ENCODE data around the gene CCDC148. TPM values are rescaled to one million over a fixed set of nuclear protein-coding genes. Genes with fewer than 3 reads are reported as not detected.
A peak's percentile ranks its signal among the peaks of the same experiment; 100 is the strongest.

CCDC148 gene
- total RNA-seq, 1 experiment from 2014 or later: 0.11 TPM

GRCh38 chr2:158131483-158131912 is 325.1 kb downstream of the CCDC148 start:
- no peaks in the 10 kb centered on the region for H3F3A ChIP-seq (ENCODE audit: low read length, unreplicated experiment)
- TF ChIP-seq EZH2 (IDR thresholded peaks at IDR 0.05; ENCODE audit: low read length, unreplicated experiment): no peak
- no peak for TF ChIP-seq CTCF (conservative IDR thresholded peaks at IDR 0.05; ENCODE audit: low read depth, low read length)
- no peak for TF ChIP-seq EZH2phosphoT487 (IDR thresholded peaks at IDR 0.05; ENCODE audit: borderline replicate concordance, low read length)
- peak overlapping the region; percentile 69 for H2AFZ ChIP-seq (ENCODE audit: low read length)
- BruUV-seq (replicated peaks): no TSS peak
- H3K9ac ChIP-seq (ENCODE audit: low read length): no peak overlapping the region
- CTCF ChIA-PET: no interaction called here
- no peak overlapping the region for H3K27ac ChIP-seq (ENCODE audit: low read length)
- no peaks in the 10 kb centered on the region for H3K9me2 ChIP-seq (replicated peaks; ENCODE audit: low read length)
- no peak for ATAC-seq
- H4K20me1 ChIP-seq (ENCODE audit: low read length): no peaks in the 10 kb centered on the region
- peaks cover 19% of the 10 kb centered on the region for H3K4me1 ChIP-seq (ENCODE audit: insufficient read depth, low read length)
- DNase-seq: no peak
- no peaks in the 10 kb centered on the region for H3K79me2 ChIP-seq (ENCODE audit: low read length)
- H3K4me2 ChIP-seq (ENCODE audit: low read length): peak overlapping the region; percentile 66
- intact Hi-C loops (cut with micrococcal nuclease): no loop called here
- H3K9me3 ChIP-seq (ENCODE audit: low read length): no peaks in the 10 kb centered on the region
- H3K4me3 ChIP-seq (ENCODE audit: low read length): no peak overlapping the region
- H3K27me3 ChIP-seq (ENCODE audit: low read length): no peaks in the 10 kb centered on the region
- POLR2A ChIA-PET (ENCODE audit: unreplicated experiment): no interaction called here
- H3K36me3 ChIP-seq (ENCODE audit: low read depth, low read length): no peaks in the 10 kb centered on the region

GRCh38 chr2:158130832-158131473 is 325.6 kb downstream of the CCDC148 start:
- Histone ChIP-seq H3K4me3 (ENCODE audit: low read length) (peak overlapping the region; percentile 25; the same call in 1 of the 2 replicates), H3K36me3 (ENCODE audit: low read depth, low read length) (no peaks in the 10 kb centered on the region), H2AFZ (ENCODE audit: low read length) (peak overlapping the region; percentile 69), H3K79me2 (ENCODE audit: low read length) (no peaks in the 10 kb centered on the region), H3K27ac (ENCODE audit: low read length) (0 out of 2 replicates have a peak overlapping the region, but pooled peaks have one; percentile 17), H3K4me2 (ENCODE audit: low read length) (peak overlapping the region; percentile 66), H3K9me3 (ENCODE audit: low read length) (no peaks in the 10 kb centered on the region), H4K20me1 (ENCODE audit: low read length) (no peaks in the 10 kb centered on the region), H3K9me2 (replicated peaks; ENCODE audit: low read length) (no peaks in the 10 kb centered on the region), H3F3A (ENCODE audit: low read length, unreplicated experiment) (no peaks in the 10 kb centered on the region), H3K4me1 (ENCODE audit: insufficient read depth, low read length) (peaks cover 19% of the 10 kb centered on the region), H3K9ac (ENCODE audit: low read length) (no peak overlapping the region), H3K27me3 (ENCODE audit: low read length) (no peaks in the 10 kb centered on the region)
- intact Hi-C loops (cut with micrococcal nuclease): no loop called here
- CTCF ChIA-PET: no interaction called here
- POLR2A ChIA-PET (ENCODE audit: unreplicated experiment): no interaction called here
- BruUV-seq (replicated peaks): no TSS peak
- ATAC-seq (no peak), DNase-seq (peak; percentile 52)
- TF ChIP-seq EZH2phosphoT487 (IDR thresholded peaks at IDR 0.05; ENCODE audit: borderline replicate concordance, low read length) (no peak), CTCF (conservative IDR thresholded peaks at IDR 0.05; ENCODE audit: low read depth, low read length) (no peak), EZH2 (IDR thresholded peaks at IDR 0.05; ENCODE audit: low read length, unreplicated experiment) (no peak)

- no peak for TF ChIP-seq CTCF (conservative IDR thresholded peaks at IDR 0.05; ENCODE audit: low read depth, low read length)
- TF ChIP-seq EZH2phosphoT487 (IDR thresholded peaks at IDR 0.05; ENCODE audit: borderline replicate concordance, low read length): no peak
- TF ChIP-seq EZH2 (IDR thresholded peaks at IDR 0.05; ENCODE audit: low read length, unreplicated experiment): no peak
- no peak overlapping the region for H2AFZ ChIP-seq (ENCODE audit: low read length)
- no peak overlapping the region for H3K27ac ChIP-seq (ENCODE audit: low read length)
- no peaks in the 10 kb centered on the region for H4K20me1 ChIP-seq (ENCODE audit: low read length)
- no peak for DNase-seq
- no peaks in the 10 kb centered on the region for H3K79me2 ChIP-seq (ENCODE audit: low read length)
- no peaks in the 10 kb centered on the region for H3K27me3 ChIP-seq (ENCODE audit: low read length)
- intact Hi-C loops (cut with micrococcal nuclease): no loop called here
- no peak overlapping the region for H3K4me3 ChIP-seq (ENCODE audit: low read length)
- H3K9ac ChIP-seq (ENCODE audit: low read length): no peak overlapping the region
- CTCF ChIA-PET: no interaction called here
- no peaks in the 10 kb centered on the region for H3K9me2 ChIP-seq (replicated peaks; ENCODE audit: low read length)
- no peaks in the 10 kb centered on the region for H3F3A ChIP-seq (ENCODE audit: low read length, unreplicated experiment)
- ATAC-seq: no peak
- no peaks in the 10 kb centered on the region for H3K9me3 ChIP-seq (ENCODE audit: low read length)
- peaks cover 19% of the 10 kb centered on the region for H3K4me1 ChIP-seq (ENCODE audit: insufficient read depth, low read length)
- no peaks in the 10 kb centered on the region for H3K36me3 ChIP-seq (ENCODE audit: low read depth, low read length)
- POLR2A ChIA-PET (ENCODE audit: unreplicated experiment): no interaction called here
- H3K4me2 ChIP-seq (ENCODE audit: low read length): 0 out of 2 replicates have a peak overlapping the region, but pooled peaks have one; percentile 1
- BruUV-seq (replicated peaks): no TSS peak
Measured at GRCh38 chr2:158129037-158129436, 327.5 kb downstream of the CCDC148 start.

All from PC-3 (cell line).